HG02588 (cell line): ENCODE measurements around the gene PIGP.
"Not testable (repeated sequence)": the region's sequence is repeated elsewhere in the genome, so short reads cannot be mapped to it uniquely, and the experiment has no call there.

Source experiments
- ATAC-seq: cut with Tn5 transposase; IDR thresholded peaks from one replicate; pipeline ENCODE4 v1.9.1; 2021; ENCODE audit warnings: mild to moderate bottlenecking, moderate library complexity; ENCODE audit not compliant: unreplicated experiment

Gene PIGP

DNA sequence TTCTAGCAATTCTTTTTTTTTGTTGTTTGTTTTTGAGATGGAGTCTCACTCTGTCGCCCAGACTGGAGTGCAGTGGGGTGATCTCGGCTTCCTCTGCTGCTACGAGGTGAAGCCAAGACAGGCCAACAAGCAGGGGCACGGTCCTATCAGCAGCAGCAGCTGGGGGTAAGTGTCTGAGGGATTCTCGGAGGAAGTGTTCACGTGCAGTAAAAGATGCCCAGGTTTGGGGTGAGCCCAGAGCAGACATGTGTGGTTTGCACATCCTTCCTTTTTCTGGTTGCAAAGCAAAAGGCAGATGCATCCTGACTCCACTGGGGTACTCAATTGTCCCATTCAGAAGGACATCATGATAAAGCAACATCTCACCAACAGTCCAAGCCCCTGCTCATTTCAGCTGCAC, 27.7 kb downstream of the PIGP start:
- no peak for ATAC-seq

DNA sequence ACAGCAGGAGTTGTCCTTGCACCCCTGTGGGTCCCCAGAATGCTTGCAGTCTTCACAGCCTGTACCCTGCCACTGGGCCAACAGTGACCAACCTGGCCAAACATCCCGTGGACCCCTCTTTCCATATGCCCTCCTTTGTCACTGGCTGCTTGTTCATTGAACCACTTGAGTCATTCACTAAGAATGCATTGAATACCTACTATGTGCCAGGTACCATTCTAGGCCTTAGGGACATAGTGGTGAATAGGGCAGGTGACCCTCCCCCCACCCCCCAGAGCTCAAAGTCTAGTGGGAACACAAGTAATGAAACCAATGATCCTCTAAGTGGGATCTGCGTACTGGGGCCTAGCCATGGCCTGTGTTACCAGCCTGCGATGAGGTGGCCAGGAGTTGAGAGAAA, 28.2 kb downstream of the PIGP start:
- ATAC-seq, result no peak

GRCh38 chr21:37043818-37044217, 29.1 kb downstream of the PIGP start:
- ATAC-seq, result no peak

DNA sequence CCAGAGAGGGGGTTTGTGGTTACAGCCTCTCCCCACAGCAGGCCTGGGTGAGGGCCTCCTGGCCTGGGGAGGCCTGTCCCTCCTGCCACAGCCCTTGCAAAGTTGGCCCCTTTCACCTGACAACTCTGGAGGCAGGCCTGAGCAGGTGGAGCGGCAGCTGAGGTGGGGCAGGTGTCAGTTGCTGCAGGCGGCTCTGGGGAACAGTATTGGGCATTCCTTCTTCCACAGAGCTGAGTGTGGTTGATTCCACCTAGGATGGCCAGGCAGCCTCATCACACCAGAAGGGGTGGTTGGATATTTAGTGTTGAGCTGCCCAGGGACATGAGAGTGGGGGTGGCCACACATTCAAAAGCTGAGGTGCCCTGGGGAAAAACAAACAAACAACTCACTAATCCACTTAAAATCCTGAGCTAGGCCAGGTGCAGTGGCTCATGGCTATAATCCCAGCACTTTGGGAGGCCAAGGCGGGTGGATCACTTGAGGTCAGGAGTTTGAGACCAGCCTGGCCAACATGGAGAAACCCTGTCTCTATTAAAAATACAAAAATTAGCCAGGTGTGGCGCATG, 31.1 kb downstream of the PIGP start:
- ATAC-seq, result no peak

DNA sequence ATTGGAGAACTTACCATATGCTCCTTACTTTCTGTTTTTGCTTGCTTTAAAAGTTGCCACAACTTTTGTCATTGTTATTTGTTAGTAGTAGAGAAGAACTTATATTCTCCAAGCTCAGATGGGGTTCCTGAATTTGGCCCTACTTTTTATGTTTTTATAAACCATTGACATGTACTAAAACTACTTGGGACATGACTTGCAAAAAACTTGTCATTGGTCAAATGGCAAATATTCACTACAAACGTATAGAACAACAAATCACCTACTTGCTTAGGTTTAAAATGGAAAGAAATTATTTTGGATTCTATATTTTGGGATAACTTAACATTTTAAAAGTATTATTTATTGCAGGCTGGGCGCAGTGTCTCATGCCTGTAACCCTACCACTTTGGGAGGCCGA, 32.7 kb downstream of the PIGP start:
- no peak for ATAC-seq

DNA sequence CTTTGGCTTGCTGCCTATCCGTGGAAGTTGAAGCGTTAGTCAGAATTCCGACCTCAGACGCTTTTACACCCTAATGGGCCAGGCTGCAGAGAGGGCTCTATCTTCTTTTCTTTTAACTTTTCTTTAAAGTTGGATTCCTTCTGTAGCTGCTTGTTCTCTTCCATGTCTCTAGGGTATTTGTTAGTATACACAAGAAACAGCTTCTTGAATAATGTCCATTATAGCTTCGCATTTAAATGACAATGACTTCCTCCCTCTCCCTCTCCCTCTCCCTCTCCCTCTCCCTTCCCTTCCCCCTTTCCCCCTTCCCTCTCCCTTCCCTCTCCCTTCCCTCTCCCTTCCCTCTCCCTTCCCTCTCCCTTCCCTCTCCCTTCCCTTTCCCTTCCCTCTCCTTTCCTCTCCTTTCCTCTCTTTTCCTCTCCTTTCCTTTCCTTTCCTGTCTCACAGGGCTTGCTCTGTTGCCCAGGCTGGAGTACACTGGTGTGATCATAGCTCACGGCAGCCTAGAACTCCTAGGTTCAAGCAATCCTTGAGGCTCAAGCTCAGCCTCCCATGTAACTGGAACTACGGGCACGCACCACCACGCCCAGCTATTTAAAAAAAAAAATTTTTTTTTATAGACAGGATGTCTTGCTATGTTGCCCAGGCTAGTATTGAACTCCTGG, 33.3 kb downstream of the PIGP start:
- no peak for ATAC-seq

DNA sequence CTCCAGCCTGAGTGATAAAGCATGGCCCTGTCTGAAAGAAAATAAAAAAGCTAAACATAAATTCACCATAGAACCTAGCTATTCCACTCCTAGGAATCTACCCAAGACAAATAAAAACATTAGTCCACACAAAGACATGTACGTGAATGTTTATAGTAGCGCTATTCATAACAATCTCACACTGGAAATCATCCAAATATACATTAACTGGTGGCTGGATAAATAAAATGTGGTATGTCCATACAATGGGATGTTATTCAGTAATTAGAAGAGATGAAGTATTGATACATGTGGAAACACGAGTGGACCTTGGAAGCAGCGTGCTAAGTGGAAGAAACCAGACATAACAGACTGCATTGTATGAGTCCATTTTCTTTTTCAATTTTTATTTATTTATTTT, 36.7 kb downstream of the PIGP start:
- ATAC-seq, result no peak

DNA sequence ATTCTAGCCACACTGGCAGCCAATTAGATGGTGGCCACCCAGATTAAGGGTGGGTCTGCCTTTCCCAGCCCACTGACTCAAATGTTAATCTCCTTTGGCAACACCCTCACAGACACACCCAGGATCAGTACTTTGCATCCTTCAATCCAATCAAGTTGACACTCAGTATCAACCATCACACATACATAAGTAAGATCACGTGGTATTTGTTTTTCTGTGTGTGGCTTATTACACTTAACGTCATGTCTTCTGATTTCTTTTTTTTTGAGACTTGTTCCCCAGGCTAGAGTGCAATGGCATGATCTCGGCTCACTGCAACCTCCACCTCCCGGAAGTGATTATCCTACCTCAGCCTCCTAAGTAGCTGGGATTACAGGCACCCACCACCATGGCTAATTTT, 38.5 kb downstream of the PIGP start:
- not testable (repeated sequence) for ATAC-seq

DNA sequence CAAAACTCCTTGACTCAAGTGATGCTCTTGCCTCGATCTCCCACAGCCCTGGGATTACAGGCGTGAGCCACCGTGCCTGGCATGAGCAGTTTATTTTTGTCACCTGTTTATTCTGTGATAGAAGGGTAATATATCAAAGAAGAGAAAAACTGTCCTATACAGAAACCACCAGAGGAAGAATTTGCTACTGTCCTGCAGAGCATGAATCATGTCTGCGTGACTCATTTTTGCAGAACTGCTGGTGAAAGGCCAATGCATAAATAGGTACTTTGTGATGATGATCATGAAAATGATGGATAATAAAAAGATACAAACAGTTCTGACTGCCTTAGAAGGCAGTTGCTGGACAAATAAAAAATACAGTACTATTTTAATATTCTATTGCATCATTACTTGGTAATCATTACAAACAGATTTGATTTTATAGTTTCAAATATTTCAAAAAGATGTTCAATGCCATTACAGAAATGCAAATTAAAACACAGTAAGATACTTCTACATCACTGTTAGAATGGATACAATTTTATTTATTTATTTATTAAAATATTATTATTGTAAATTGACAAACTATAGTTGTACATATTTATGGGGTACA, 39.9 kb downstream of the PIGP start:
- no peak for ATAC-seq

DNA sequence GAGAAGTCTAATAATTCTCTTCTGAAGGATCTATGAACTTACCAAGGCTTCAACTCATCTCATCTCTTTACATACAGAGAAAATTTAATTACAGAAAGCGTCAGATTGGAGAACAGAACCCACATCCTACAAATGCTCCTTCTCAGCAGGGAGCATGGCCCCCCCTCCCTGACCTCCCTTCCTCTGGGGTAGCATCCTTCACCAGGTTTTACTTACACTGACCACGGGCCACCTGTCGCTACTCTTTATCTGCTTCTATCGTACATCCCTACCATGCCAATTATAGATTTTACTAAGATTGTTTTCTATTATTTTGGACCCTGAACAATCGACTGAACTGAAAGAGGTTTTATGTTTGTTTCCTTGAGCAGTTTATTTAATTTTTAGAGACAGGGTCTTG, 40.6 kb downstream of the PIGP start:
- ATAC-seq, result no peak

- no peak for ATAC-seq
Measured at GRCh38 chr21:37030864-37031263, 42.0 kb downstream of the PIGP start.

- ATAC-seq, result no peak
Measured at GRCh38 chr21:37028570-37028969, 44.3 kb downstream of the PIGP start.

GRCh38 chr21:37026499-37026898, 46.4 kb downstream of the PIGP start:
- ATAC-seq, result no peak

DNA sequence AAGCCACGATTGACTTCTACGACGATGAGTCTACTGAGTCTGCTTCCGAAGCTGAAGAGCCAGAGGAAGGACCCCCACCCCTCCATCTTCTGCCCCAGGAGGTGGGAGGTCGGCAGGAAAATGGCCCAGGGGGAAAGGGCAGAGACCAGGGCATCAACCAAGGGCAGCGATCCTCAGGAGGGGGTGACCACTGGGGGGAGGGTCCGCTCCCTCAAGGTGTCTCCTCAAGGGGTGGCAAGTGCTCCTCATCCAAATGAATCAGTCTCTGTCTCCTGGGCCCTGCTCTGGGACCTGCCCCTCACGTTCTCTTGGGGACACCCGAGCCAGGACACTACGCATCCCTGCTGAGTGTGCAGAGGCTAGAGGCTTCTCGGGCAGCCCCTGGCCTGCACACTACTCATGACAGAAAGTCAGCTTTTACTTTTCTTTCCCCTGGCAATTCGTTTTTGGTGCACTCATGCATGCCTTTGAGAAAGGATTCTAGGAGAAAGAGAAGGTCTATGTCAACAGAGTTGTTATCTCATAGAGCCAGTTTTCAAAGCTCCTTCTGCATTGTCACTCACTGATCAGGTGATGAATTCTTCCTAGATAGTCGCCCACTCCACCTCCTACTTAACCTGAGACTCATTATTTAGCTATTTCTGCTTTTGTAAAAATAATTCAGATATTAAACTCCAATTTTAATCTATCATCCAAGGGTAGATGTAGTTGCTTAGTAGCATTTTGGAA, 54.8 kb downstream of the PIGP start:
- ATAC-seq, result no peak
